ENCODE results near the gene IL3RA. TPM values are rescaled to one million over a fixed set of nuclear protein-coding genes. Genes with fewer than 3 reads are reported as not detected.
"Not testable (repeated sequence)": the region's sequence is repeated elsewhere in the genome, so short reads cannot be mapped to it uniquely, and the experiment has no call there.

IL3RA gene
- 0.72 and 1.1 TPM in 2 replicates for total RNA-seq (2014; rRNA removed; shearing (Covaris generic))

GRCh38 chrX:1336331-1336943 lies at the start of gene IL3RA:
TSS of gene IL3RA (plus strand) at chrX:1336785. CDS start at chrX:1341766, 4,981 bp downstream.
- DNase-seq (ENCODE audit: low spot score) = peak; percentile 61

GRCh38 chrX:1289535-1289934 lies 47.0 kb upstream of the IL3RA start:
- DNase-seq (ENCODE audit: low spot score) = no peak

- no peak for DNase-seq (ENCODE audit: low spot score)
These were observed 45.4 kb upstream of the IL3RA start for GRCh38 chrX:1291110-1291740.

- no peak for DNase-seq (ENCODE audit: low spot score)
These were observed 43.9 kb upstream of the IL3RA start for GRCh38 chrX:1292575-1293290.

GRCh38 chrX:1294301-1295067 lies 42.1 kb upstream of the IL3RA start:
- DNase-seq (ENCODE audit: low spot score) = no peak

GRCh38 chrX:1295550-1295949 lies 41.0 kb upstream of the IL3RA start:
- DNase-seq (ENCODE audit: low spot score) = no peak

- DNase-seq (ENCODE audit: low spot score) = not testable (repeated sequence)
These were observed 39.0 kb upstream of the IL3RA start for GRCh38 chrX:1297591-1297990.

GRCh38 chrX:1300449-1300848 lies 36.1 kb upstream of the IL3RA start:
- DNase-seq (ENCODE audit: low spot score) = no peak

GRCh38 chrX:1305411-1305810 lies 31.2 kb upstream of the IL3RA start:
- no peak for DNase-seq (ENCODE audit: low spot score)

GRCh38 chrX:1306909-1307625 lies 29.5 kb upstream of the IL3RA start:
- no peak for DNase-seq (ENCODE audit: low spot score)

GRCh38 chrX:1307626-1308340 lies 28.8 kb upstream of the IL3RA start:
- no peak for DNase-seq (ENCODE audit: low spot score)

- no peak for DNase-seq (ENCODE audit: low spot score)
These were observed 28.1 kb upstream of the IL3RA start for GRCh38 chrX:1308476-1308875.

GRCh38 chrX:1308917-1309316 lies 27.7 kb upstream of the IL3RA start:
- not testable (repeated sequence) for DNase-seq (ENCODE audit: low spot score)

GRCh38 chrX:1313788-1314187 lies 22.8 kb upstream of the IL3RA start:
- no peak for DNase-seq (ENCODE audit: low spot score)

GRCh38 chrX:1316527-1316926 lies 20.1 kb upstream of the IL3RA start:
- no peak for DNase-seq (ENCODE audit: low spot score)

GRCh38 chrX:1321674-1322073 lies 14.9 kb upstream of the IL3RA start:
- DNase-seq (ENCODE audit: low spot score) = no peak

- DNase-seq (ENCODE audit: low spot score) = no peak
These were observed 14.2 kb upstream of the IL3RA start for GRCh38 chrX:1322393-1322792.

- peak; percentile 74 for DNase-seq (ENCODE audit: low spot score)
These were observed 13.3 kb upstream of the IL3RA start for GRCh38 chrX:1323315-1323714.

GRCh38 chrX:1325515-1326116 lies 11.0 kb upstream of the IL3RA start:
- DNase-seq (ENCODE audit: low spot score) = no peak

- DNase-seq (ENCODE audit: low spot score) = no peak
These were observed 8.8 kb upstream of the IL3RA start for GRCh38 chrX:1327651-1328304.

Data from H4 (cell line).